Measurements from ENCODE around the gene RASSF8.

Gene RASSF8

GRCh38 chr12:26022043-26022442 lies 63.6 kb downstream of the RASSF8 start:
- in situ Hi-C loops (cut with HindIII; ENCODE audit: low sequenced_read_pairs), result no loop called here

- in situ Hi-C loops (cut with HindIII; ENCODE audit: low sequenced_read_pairs), result no loop called here
Observed at GRCh38 chr12:26026713-26027112, 68.2 kb downstream of the RASSF8 start.

GRCh38 chr12:26027401-26027800 lies 68.9 kb downstream of the RASSF8 start:
- in situ Hi-C loops (cut with HindIII; ENCODE audit: low sequenced_read_pairs), result no loop called here

GRCh38 chr12:26028953-26029735 lies 70.7 kb downstream of the RASSF8 start:
- in situ Hi-C loops (cut with HindIII; ENCODE audit: low sequenced_read_pairs), result no loop called here

- in situ Hi-C loops (cut with HindIII; ENCODE audit: low sequenced_read_pairs), result loop anchor here (5.0 kb wide), 1 partner anchor 52 kb away; no protein-coding TSS in a partner anchor
Observed at GRCh38 chr12:26029736-26030022, 71.2 kb downstream of the RASSF8 start.

GRCh38 chr12:26030371-26030770 lies 71.9 kb downstream of the RASSF8 start:
- in situ Hi-C loops (cut with HindIII; ENCODE audit: low sequenced_read_pairs), result loop anchor here (5.0 kb wide), 1 partner anchor 53 kb away; no protein-coding TSS in a partner anchor

GRCh38 chr12:26031318-26031717 lies 72.8 kb downstream of the RASSF8 start:
- in situ Hi-C loops (cut with HindIII; ENCODE audit: low sequenced_read_pairs), result loop anchor here (5.0 kb wide), 1 partner anchor 54 kb away; no protein-coding TSS in a partner anchor

- in situ Hi-C loops (cut with HindIII; ENCODE audit: low sequenced_read_pairs), result loop anchor here (5.0 kb wide), 1 partner anchor 55 kb away; no protein-coding TSS in a partner anchor
Observed at GRCh38 chr12:26031827-26032226, 73.3 kb downstream of the RASSF8 start.

GRCh38 chr12:26032290-26032689 lies 73.8 kb downstream of the RASSF8 start:
- in situ Hi-C loops (cut with HindIII; ENCODE audit: low sequenced_read_pairs), result loop anchor here (5.0 kb wide), 1 partner anchor 55 kb away; no protein-coding TSS in a partner anchor

- in situ Hi-C loops (cut with HindIII; ENCODE audit: low sequenced_read_pairs), result loop anchor here (5.0 kb wide), 1 partner anchor 55 kb away; no protein-coding TSS in a partner anchor
Observed at GRCh38 chr12:26032719-26033241, 74.3 kb downstream of the RASSF8 start.

- in situ Hi-C loops (cut with HindIII; ENCODE audit: low sequenced_read_pairs), result loop anchor here (5.0 kb wide), 1 partner anchor 57 kb away; no protein-coding TSS in a partner anchor
Observed at GRCh38 chr12:26034371-26035142, 76.1 kb downstream of the RASSF8 start.

- in situ Hi-C loops (cut with HindIII; ENCODE audit: low sequenced_read_pairs), result no loop called here
Observed at GRCh38 chr12:26036877-26037276, 78.4 kb downstream of the RASSF8 start.

- in situ Hi-C loops (cut with HindIII; ENCODE audit: low sequenced_read_pairs), result no loop called here
Observed at GRCh38 chr12:26037615-26038220, 79.2 kb downstream of the RASSF8 start.

- in situ Hi-C loops (cut with HindIII; ENCODE audit: low sequenced_read_pairs), result no loop called here
Observed at GRCh38 chr12:26042645-26043044, 84.2 kb downstream of the RASSF8 start.

- in situ Hi-C loops (cut with HindIII; ENCODE audit: low sequenced_read_pairs), result no loop called here
Observed at GRCh38 chr12:26043135-26044006, 84.9 kb downstream of the RASSF8 start.

GRCh38 chr12:26044007-26044394 lies 85.5 kb downstream of the RASSF8 start:
- in situ Hi-C loops (cut with HindIII; ENCODE audit: low sequenced_read_pairs), result no loop called here

GRCh38 chr12:26044592-26044991 lies 86.1 kb downstream of the RASSF8 start:
- in situ Hi-C loops (cut with HindIII; ENCODE audit: low sequenced_read_pairs), result no loop called here

GRCh38 chr12:26046203-26046602 lies 87.7 kb downstream of the RASSF8 start:
- in situ Hi-C loops (cut with HindIII; ENCODE audit: low sequenced_read_pairs), result no loop called here

- in situ Hi-C loops (cut with HindIII; ENCODE audit: low sequenced_read_pairs), result no loop called here
Observed at GRCh38 chr12:26046906-26047305, 88.4 kb downstream of the RASSF8 start.

All from endothelial cell of hepatic sinusoid (primary cell).